A673 (cell line): ENCODE results near the gene DYNLT2B.

Experiments
- CTCF ChIP-seq: fragments of 300-800, 200-600 bp; sonication (generic); conservative IDR thresholded peaks from 2 replicates; pipeline ENCODE4 v1.5.1; 2017; ENCODE audit warnings: low read depth, mild to moderate bottlenecking, antibody characterized with exemption, low read length, moderate library complexity, mixed read lengths
- EZH2 ChIP-seq: fragments of 200-600 bp; sonication (generic); IDR thresholded peaks from 2 replicates; pipeline ENCODE4 v1.6.1; 2017; ENCODE audit warnings: borderline replicate concordance, low read depth, mild to moderate bottlenecking, mixed read lengths, antibody characterized with exemption, low read length; ENCODE audit not compliant: poor library complexity, severe bottlenecking

- TF ChIP-seq CTCF (no peak), EZH2 (no peak)
Observed at GRCh38 chr3:196323016-196323415, 5.0 kb upstream of the DYNLT2B start.
